ENCODE measurements around the gene LPAR3. TPM values are rescaled to one million over a fixed set of nuclear protein-coding genes. Genes with fewer than 3 reads are reported as not detected.
A peak's percentile ranks its signal among the peaks of the same experiment; 100 is the strongest.

Gene LPAR3, protein sequence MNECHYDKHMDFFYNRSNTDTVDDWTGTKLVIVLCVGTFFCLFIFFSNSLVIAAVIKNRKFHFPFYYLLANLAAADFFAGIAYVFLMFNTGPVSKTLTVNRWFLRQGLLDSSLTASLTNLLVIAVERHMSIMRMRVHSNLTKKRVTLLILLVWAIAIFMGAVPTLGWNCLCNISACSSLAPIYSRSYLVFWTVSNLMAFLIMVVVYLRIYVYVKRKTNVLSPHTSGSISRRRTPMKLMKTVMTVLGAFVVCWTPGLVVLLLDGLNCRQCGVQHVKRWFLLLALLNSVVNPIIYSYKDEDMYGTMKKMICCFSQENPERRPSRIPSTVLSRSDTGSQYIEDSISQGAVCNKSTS
- total RNA-seq, result 3.6 TPM
- long read RNA-seq, partial matches to known transcripts, result 0 of 4 reads
- long read RNA-seq, other reads (novel, unspliced or antisense), result 1 of 4 reads

- Histone ChIP-seq H3K4me3 (peak within 1 kb of the TSS; percentile 29), H3K4me1 (peaks cover 4% of the 10 kb centered on the region), H3K36me3 (no peaks in the 10 kb centered on the region), H3K9me3 (no peaks in the 10 kb centered on the region), H3K27ac (no peak within 1 kb of the TSS), H3K27me3 (peaks cover 35% of the 10 kb centered on the region)
- ATAC-seq (peak; percentile 60), DNase-seq (no peak)
- intact Hi-C loops (cut with DNase I), result no loop called here
- TF ChIP-seq, protein P1, sequence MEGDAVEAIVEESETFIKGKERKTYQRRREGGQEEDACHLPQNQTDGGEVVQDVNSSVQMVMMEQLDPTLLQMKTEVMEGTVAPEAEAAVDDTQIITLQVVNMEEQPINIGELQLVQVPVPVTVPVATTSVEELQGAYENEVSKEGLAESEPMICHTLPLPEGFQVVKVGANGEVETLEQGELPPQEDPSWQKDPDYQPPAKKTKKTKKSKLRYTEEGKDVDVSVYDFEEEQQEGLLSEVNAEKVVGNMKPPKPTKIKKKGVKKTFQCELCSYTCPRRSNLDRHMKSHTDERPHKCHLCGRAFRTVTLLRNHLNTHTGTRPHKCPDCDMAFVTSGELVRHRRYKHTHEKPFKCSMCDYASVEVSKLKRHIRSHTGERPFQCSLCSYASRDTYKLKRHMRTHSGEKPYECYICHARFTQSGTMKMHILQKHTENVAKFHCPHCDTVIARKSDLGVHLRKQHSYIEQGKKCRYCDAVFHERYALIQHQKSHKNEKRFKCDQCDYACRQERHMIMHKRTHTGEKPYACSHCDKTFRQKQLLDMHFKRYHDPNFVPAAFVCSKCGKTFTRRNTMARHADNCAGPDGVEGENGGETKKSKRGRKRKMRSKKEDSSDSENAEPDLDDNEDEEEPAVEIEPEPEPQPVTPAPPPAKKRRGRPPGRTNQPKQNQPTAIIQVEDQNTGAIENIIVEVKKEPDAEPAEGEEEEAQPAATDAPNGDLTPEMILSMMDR (IDR thresholded peaks at IDR 0.05), result no peak
These were observed at the start of gene LPAR3 for GRCh38 chr1:84892705-84893618. Gene LPAR3 (minus strand): TSS chr1:84893206. CDS start chr1:84866120, 27,086 bp downstream.

- intact Hi-C loops (cut with DNase I), result loop anchor here (10.0 kb wide), 1 partner anchor 313 kb away; the partner anchor contains the start of gene C1orf52
- H3K27ac ChIP-seq, result no peak overlapping the region
- H3K27me3 ChIP-seq, result no peaks in the 10 kb centered on the region
- H3K36me3 ChIP-seq, result no peaks in the 10 kb centered on the region
- TF ChIP-seq, protein P1 (IDR thresholded peaks at IDR 0.05), result no peak
- DNase-seq, result no peak
- H3K4me1 ChIP-seq, result peaks cover 12% of the 10 kb centered on the region
- no peaks in the 10 kb centered on the region for H3K9me3 ChIP-seq
- H3K4me3 ChIP-seq, result no peak overlapping the region
- ATAC-seq, result no peak
These were observed 48.8 kb upstream of the LPAR3 start for GRCh38 chr1:84941843-84942242.

- TF ChIP-seq, protein P1 (IDR thresholded peaks at IDR 0.05), result no peak
- no peak for ATAC-seq
- no peaks in the 10 kb centered on the region for H3K27me3 ChIP-seq
- H3K4me3 ChIP-seq, result no peak overlapping the region
- H3K27ac ChIP-seq, result no peak overlapping the region
- H3K36me3 ChIP-seq, result no peaks in the 10 kb centered on the region
- no peak for DNase-seq
- H3K9me3 ChIP-seq, result no peaks in the 10 kb centered on the region
- H3K4me1 ChIP-seq, result peaks cover 10% of the 10 kb centered on the region
- intact Hi-C loops (cut with DNase I), result loop anchor here (10.0 kb wide), 1 partner anchor 314 kb away; the partner anchor contains the start of gene C1orf52
These were observed 47.5 kb upstream of the LPAR3 start for GRCh38 chr1:84940481-84940880.

GRCh38 chr1:84939761-84940160 lies 46.8 kb upstream of the LPAR3 start:
- Histone ChIP-seq H3K9me3 (no peaks in the 10 kb centered on the region), H3K27ac (no peak overlapping the region), H3K36me3 (no peaks in the 10 kb centered on the region), H3K27me3 (no peaks in the 10 kb centered on the region), H3K4me1 (peaks cover 7% of the 10 kb centered on the region), H3K4me3 (no peak overlapping the region)
- TF ChIP-seq, protein P1 (IDR thresholded peaks at IDR 0.05), result no peak
- intact Hi-C loops (cut with DNase I), result loop anchor here (10.0 kb wide), 1 partner anchor 315 kb away; the partner anchor contains the start of gene C1orf52
- DNase-seq (no peak), ATAC-seq (no peak)

DNA sequence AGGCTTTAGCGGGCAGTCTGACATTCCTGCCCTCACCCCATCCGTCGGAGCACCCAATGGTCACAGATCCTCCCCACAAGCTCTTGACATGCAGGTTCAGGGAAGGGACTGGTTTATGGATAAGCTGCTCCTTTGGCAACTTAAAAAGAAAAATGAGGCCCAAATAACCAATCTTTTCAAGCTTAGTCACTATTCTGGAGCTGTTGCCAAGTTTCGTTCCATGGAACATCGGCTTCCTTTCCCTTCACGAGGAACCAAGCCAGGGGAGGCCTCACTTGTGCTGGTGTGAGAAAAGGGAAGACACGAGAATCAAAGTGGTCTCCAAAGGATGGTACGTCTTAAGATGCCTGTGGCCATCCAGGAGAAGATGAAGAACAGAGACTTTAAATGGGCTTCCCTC lies 46.1 kb upstream of the LPAR3 start:
- Histone ChIP-seq H3K9me3 (no peaks in the 10 kb centered on the region), H3K4me3 (no peak overlapping the region), H3K27me3 (no peaks in the 10 kb centered on the region), H3K4me1 (peaks cover 4% of the 10 kb centered on the region), H3K36me3 (no peaks in the 10 kb centered on the region), H3K27ac (no peak overlapping the region)
- TF ChIP-seq, protein P1 (IDR thresholded peaks at IDR 0.05), result no peak
- ATAC-seq (no peak), DNase-seq (no peak)
- intact Hi-C loops (cut with DNase I), result no loop called here
